RCC 7860 (cell line): Measurements from ENCODE around the gene PCDHGB3.
"Not testable (repeated sequence)": the region's sequence is repeated elsewhere in the genome, so short reads cannot be mapped to it uniquely, and the experiment has no call there.

ENCODE experiments used
- DNase-seq: peaks from one replicate; pipeline ENCODE4 v3.0.0-alpha.2; 2015; ENCODE audit warnings: low spot score
- FAIRE-seq: peaks from 2 replicates; lab custom pipeline; 2012; peaks lifted over from hg19 to GRCh38; lab: Jason Lieb, UNC

PCDHGB3 gene

DNA sequence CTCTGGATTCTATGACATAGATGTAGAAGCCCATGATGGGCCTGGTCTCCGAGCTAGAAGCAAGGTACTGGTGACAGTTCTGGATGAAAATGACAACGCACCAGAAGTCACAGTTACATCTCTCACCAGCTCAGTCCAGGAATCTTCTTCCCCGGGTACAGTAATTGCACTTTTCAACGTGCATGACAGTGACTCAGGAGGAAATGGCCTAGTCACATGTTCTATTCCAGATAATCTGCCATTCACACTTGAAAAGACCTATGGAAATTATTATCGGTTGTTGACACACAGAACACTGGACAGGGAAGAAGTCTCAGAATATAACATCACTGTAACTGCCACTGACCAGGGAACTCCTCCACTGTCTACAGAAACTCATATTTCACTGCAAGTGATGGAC lies 13.9 kb upstream of the PCDHGB3 start:
- FAIRE-seq = no peak
- DNase-seq = no peak

DNA sequence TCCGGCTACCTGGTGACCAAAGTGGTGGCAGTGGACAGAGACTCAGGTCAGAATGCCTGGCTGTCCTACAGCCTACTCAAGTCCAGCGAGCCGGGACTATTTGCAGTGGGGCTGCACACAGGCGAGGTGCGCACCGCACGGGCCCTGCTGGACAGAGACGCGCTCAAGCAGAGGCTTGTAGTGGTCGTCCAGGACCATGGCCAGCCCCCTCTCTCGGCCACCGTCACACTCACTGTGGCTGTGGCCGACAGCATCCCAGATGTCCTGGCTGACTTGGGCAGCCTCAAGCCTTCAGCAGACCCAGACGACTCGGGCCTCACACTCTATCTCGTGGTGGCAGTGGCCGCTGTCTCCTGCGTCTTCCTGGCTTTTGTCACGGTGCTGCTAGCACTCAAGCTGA lies 13.1 kb upstream of the PCDHGB3 start:
- FAIRE-seq (no peak), DNase-seq (no peak)

DNA sequence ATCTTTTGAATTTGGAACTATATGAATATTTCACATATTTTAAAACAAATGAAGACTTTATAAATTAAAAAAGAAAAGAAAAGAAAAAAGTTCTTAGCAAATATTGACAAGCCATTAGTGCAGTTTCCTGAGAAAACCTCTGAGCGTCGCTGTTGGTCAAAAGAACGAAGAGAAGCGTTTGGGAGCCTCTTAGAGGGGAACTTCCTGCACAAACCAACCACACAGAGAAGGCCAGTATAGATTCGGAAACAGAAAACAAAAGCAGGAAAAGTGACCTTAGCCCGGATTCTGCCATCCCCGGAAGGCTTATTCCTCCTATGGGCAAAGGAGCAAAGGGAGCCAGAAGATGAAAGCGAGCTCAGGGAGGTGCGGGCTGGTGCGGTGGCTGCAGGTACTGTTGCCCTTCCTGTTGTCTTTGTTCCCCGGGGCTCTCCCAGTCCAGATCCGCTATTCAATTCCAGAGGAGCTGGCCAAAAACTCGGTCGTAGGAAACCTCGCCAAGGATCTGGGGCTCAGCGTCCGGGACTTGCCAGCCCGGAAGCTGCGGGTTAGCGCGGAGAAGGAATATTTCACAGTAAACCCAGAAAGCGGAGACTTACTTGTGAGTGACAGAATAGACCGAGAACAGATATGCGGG lies 10.1 kb upstream of the PCDHGB3 start, which contains the start of gene PCDHGB2:
Gene PCDHGB2, plus strand, starts transcription at position 205 of the 637 bp plus-strand sequence. Its CDS starts 142 bp downstream, at position 347.
- FAIRE-seq = peak; percentile 2
- no peak for DNase-seq

DNA sequence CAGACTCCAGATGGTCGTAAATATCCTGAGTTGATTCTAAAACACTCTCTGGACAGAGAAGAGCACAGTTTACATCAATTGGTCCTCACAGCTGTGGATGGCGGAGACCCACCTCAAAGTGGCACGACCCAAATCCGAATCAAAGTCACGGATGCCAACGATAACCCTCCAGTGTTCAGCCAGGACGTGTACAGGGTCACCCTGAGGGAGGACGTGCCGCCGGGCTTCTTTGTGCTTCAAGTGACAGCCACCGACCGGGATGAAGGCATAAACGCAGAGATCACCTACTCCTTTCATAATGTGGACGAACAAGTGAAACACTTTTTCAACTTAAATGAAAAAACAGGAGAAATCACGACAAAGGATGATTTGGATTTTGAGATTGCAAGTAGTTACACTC lies 9.4 kb upstream of the PCDHGB3 start:
- DNase-seq = no peak
- no peak for FAIRE-seq

DNA sequence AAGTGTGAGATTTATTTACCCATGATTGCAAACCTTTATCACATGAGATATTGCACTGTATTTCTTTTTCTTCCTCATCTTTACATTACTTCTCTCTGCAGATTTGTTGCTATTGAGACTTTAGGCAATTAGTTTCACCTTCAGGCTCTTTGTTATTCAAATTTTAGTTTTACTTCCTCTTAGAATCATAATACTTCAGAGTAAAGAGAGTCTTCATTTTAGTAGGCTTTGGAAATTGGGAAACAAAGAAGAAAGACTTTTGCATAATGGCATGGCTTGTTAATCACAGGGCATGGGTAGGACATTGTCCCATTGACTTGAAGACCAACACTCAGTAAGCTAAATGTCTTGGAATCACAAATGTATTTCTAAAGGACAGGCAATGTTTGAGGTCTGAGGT lies 7.3 kb upstream of the PCDHGB3 start:
- DNase-seq = no peak
- no peak for FAIRE-seq

DNA sequence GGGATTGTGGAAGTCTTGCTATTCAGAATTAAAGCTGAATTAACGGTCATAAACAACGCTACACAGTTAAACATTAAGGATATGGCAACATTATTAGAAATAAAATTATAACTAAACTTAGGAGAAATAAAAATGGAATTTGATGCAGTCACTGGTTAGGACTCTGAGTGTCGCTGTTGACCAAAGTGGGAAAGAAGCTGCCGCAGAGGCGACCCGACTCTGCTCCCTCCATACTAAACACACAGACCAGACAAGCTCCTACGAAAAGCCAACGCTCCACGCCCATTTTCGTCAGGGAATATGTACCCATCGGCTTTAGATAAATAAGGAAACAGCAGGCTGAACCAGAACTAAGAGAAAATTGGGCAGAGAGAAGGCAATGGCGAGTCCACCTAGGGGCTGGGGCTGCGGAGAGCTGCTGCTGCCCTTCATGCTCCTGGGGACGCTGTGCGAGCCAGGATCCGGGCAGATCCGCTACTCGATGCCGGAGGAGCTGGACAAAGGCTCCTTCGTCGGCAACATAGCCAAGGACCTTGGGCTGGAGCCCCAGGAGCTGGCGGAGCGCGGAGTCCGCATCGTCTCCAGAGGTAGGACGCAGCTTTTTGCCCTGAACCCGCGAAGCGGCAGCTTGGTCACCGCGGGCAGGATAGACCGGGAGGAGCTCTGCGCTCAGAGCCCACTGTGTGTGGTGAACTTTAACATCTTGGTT lies 5.9 kb upstream of the PCDHGB3 start, which contains the start of gene PCDHGA5:
Gene PCDHGA5, plus strand, starts transcription at position 211 of the 709 bp plus-strand sequence. Its CDS starts 169 bp downstream, at position 380.
- no peak for FAIRE-seq
- no peak for DNase-seq

DNA sequence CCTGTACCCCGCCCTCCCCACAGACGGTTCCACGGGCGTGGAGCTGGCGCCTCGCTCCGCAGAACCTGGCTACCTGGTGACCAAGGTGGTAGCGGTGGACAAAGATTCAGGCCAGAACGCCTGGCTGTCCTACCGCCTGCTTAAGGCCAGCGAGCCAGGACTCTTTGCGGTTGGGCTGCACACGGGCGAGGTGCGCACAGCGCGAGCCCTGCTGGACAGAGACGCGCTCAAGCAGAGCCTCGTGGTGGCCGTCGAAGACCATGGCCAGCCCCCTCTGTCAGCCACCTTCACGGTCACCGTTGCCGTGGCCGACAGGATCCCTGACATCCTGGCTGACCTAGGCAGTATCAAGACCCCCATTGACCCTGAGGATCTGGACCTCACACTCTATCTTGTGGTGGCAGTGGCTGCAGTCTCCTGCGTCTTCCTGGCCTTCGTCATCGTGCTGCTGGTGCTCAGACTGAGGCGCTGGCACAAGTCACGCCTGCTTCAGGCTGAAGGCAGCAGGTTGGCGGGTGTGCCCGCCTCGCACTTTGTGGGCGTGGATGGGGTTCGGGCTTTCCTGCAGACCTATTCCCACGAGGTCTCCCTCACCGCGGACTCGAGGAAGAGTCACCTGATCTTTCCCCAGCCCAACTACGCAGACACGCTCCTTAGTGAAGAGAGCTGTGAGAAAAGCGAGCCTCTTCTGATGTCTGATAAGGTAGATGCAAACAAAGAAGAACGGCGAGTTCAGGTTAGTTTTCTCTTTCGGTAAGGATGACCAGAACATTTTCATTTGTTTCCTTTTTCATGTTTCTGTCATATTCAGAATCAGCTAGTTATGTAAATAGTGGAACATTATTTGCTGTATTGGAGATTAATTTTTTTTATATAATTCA lies 3.8 kb upstream of the PCDHGB3 start:
- FAIRE-seq = no peak
- no peak for DNase-seq

DNA sequence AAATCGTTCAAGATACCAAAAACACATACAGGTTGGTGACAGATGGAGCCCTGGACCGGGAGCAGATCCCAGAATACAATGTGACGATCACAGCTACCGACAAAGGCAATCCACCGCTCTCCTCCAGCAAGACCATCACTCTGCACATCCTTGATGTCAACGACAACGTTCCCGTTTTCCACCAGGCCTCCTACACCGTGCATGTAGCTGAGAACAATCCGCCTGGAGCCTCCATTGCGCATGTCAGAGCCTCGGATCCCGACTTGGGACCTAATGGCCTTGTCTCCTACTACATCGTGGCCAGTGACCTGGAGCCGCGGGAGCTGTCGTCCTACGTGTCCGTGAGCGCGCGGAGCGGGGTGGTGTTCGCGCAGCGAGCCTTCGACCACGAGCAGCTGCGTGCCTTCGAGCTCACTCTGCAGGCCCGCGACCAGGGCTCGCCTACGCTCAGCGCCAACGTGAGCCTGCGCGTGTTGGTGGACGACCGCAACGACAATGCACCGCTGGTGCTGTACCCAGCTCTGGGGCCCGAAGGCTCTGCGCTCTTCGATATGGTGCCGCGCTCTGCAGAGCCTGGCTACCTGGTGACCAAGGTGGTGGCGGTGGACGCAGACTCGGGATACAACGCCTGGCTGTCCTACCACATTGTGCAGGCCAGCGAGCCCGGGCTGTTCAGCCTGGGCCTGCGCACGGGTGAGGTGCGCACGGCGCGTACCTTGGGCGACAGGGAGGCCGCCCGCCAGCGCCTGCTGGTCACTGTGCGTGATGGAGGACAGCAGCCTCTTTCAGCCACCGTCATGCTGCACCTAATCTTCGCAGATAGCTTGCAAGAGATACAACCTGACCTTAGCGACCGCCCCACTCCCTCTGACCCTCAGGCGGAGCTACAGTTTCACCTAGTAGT lies 1.8 kb downstream of the PCDHGB3 start:
- no peak for DNase-seq
- FAIRE-seq = no peak

DNA sequence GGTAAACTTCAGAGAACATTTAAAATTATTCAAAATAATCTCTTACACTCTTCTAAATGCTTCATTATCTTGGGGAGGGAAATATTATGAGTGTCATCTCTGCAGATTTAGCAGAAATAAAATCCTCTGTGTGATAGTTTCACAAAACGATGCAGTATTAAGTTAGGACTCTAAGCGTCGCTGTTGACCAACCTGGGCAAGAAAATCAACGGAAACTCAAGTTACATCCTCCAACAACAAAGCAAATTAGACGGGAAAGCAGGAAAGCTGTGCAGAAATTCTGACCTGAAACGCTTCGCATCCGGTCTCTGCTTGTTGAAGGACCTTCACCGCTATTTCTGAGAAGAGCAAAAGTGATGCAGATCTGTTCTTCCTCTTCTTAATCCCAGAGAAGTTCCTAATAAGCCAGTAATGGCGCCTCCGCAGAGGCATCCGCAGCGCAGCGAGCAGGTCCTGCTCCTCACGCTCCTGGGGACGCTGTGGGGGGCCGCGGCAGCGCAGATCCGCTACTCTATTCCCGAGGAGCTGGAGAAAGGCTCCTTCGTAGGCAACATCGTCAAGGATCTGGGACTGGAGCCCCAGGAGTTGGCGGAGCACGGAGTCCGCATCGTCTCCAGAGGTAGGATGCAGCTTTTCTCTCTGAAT lies 3.8 kb downstream of the PCDHGB3 start, which contains the start of gene PCDHGA6:
Gene PCDHGA6, plus strand, starts transcription at position 219 of the 645 bp plus-strand sequence. Its CDS starts 193 bp downstream, at position 412.
- DNase-seq = no peak
- no peak for FAIRE-seq

DNA sequence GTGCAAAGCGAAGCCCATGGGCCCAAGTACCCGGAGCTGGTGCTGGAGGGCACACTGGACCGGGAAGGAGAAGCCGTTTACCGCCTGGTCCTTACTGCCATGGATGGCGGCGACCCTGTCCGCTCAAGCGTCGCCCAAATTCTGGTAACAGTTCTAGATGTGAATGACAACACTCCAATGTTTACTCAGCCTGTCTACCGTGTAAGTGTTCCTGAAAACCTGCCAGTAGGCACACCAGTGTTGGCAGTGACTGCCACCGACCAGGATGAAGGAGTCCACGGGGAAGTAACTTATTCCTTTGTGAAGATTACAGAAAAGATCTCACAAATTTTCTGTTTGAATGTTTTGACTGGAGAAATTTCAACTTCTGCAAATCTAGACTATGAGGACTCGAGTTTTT lies 4.6 kb downstream of the PCDHGB3 start:
- FAIRE-seq (no peak), DNase-seq (no peak)

DNA sequence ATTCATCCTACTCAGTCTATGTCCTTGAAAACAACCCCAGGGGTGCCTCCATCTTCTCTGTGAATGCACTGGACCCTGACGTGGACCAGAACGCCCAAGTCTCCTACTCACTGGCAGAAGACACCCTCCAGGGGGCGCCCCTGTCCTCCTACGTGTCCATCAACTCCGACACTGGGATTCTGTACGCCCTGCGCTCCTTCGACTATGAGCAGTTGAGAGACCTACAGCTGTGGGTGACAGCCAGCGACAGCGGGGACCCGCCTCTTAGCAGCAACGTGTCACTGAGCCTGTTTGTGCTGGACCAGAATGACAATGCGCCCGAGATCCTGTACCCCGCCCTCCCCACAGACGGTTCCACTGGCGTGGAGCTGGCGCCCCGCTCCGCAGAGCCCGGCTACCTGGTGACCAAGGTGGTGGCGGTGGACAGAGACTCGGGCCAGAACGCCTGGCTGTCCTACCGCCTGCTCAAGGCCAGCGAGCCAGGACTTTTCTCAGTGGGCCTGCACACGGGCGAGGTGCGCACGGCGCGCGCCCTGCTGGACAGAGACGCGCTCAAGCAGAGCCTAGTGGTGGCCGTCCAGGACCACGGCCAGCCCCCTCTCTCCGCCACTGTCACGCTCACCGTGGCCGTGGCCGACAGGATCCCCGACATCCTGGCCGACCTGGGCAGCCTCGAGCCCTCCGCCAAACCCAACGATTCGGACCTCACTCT lies 5.6 kb downstream of the PCDHGB3 start:
- not testable (repeated sequence) for DNase-seq, FAIRE-seq

DNA sequence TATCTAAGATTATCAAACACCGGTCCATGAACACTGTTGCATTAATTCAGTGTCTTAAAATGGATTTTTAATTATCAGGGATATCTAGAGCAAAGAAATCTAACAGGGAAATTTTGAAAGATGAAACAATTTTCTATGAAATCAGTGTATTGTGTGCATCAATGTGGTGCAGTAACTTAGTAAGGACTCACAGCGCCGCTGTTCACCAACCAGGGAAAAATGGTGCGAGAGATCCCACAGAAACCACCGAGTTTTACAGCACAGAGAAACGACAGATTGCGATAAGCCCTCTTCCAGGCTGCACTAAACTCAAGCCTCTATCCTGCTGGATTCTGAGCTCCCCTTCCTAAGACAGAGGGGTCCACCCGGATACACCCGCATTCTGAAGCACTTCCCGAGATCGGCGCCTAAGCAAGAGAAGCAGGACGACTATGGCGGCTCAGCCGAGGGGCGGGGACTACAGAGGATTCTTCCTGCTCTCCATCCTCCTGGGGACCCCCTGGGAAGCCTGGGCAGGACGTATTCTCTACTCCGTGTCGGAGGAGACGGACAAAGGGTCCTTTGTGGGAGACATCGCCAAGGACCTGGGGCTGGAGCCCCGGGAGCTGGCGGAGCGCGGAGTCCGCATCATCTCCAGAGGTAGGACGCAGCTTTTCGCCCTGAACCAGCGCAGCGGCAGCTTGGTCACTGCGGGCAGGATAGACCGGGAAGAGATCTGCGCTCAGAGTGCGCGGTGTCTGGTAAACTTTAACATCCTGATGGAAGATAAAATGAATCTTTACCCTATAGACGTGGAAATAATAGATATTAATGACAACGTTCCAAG lies 12.6 kb downstream of the PCDHGB3 start, which contains the start of gene PCDHGA7:
Gene PCDHGA7, plus strand, starts transcription at position 274 of the 826 bp plus-strand sequence. Its CDS starts 158 bp downstream, at position 432.
- DNase-seq (no peak), FAIRE-seq (no peak)

DNA sequence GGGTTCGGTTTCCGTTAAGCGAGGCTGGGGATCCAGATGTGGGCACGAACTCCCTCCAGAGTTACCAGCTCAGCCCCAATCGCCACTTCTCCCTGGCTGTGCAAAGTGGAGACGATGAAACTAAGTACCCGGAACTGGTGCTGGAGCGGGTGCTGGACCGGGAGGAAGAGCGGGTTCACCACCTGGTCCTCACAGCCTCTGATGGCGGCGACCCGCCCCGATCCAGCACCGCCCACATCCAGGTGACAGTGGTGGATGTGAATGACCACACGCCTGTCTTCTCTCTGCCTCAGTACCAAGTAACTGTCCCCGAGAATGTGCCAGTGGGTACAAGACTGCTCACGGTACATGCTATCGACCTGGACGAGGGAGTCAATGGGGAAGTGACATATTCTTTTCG lies 13.3 kb downstream of the PCDHGB3 start:
- no peak for DNase-seq
- no peak for FAIRE-seq

DNA sequence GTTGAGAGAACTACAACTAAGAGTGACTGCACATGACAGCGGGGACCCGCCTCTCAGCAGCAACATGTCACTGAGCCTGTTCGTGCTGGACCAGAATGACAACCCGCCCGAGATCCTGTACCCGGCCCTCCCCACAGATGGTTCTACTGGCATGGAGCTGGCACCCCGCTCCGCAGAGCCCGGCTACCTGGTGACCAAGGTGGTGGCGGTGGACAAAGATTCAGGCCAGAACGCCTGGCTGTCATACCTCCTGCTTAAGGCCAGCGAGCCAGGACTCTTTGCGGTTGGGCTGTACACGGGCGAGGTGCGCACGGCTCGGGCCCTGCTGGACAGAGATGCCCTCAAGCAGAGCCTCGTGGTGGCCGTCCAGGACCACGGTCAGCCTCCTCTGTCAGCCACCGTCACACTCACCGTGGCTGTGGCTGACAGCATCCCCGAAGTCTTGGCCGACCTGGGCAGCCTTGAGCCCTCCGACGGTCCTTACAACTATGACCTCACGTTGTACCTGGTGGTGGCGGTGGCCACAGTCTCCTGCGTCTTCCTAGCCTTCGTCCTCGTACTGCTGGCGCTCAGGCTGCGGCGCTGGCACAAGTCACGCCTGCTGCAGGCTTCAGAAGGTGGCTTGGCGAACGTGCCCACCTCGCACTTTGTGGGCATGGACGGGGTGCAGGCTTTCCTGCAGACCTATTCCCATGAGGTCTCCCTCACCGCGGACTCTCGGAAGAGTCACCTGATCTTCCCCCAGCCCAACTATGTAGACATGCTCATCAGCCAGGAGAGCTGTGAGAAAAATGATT lies 14.6 kb downstream of the PCDHGB3 start:
- no peak for DNase-seq
- no peak for FAIRE-seq

DNA sequence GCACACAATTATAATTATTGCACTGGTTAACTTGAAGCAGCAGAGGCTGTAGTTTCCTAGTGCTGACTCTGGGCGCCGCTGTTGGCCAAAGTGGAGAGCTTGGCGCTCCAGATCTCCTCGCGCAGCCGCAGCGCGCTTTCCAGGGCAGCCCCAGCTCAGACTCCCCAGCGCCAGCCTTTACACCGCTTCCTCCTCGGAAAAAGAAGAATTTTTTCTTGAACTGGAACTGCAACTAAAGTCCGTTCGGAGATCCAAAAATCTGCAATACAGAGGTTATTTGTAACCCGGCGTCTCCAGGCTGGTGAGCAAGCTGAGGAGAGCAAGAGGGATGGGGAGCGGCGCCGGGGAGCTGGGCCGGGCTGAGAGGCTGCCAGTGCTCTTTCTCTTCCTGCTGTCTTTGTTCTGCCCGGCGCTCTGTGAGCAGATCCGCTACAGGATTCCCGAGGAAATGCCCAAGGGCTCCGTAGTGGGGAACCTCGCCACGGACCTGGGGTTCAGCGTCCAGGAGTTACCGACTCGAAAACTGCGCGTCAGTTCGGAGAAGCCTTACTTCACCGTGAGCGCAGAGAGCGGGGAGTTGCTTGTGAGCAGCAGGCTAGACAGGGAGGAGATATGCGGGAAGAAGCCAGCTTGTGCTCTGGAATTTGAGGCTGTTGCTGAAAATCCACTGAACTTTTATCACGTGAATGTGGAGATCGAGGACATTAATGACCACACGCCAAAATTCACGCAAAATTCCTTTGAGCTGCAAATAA lies 17.7 kb downstream of the PCDHGB3 start, which contains the start of gene PCDHGB4:
Gene PCDHGB4, plus strand, starts transcription at position 142 of the 755 bp plus-strand sequence. Its CDS starts 187 bp downstream, at position 329.
- FAIRE-seq, DNase-seq: not testable (repeated sequence)

DNA sequence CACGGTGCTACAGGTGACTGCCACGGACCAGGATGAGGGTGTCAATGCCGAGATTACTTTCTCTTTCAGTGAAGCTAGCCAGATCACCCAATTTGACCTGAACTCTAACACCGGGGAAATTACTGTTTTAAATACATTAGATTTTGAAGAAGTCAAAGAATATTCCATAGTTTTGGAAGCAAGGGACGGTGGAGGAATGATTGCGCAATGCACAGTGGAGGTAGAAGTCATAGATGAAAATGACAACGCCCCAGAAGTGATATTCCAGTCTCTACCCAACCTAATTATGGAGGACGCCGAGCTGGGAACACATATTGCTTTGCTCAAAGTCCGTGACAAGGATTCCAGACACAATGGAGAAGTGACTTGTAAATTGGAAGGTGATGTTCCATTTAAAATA lies 18.6 kb downstream of the PCDHGB3 start:
- no peak for DNase-seq

More for the DNA sequence above, 18.6 kb downstream of the PCDHGB3 start:
- FAIRE-seq = no peak
